Measurements from ENCODE around the gene MYO16.

The MYO16 gene

DNA sequence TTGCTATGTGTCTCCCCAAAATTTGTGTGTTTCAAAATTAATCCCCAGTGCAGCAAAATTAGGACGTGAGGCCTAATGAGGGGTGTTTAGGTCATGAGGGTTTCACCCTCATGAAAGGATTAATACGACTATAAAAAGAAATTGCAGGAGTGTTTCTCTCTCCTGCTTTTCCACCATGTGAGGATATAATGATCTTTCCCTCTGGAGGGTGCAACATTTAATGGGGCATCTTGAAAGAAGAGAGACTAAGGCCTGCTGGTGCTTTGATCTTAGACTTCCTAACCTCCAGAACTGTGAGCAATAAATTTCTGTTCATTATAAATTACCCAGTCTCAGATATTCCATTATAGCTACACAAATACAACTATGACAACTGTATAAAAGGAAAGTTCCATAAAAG is 183.2 kb downstream of the MYO16 start:
- no peak for DNase-seq

GRCh38 chr13:108813587-108814170 is 184.3 kb downstream of the MYO16 start:
- DNase-seq = no peak

GRCh38 chr13:108816375-108816774 is 187.0 kb downstream of the MYO16 start:
- DNase-seq = no peak

DNA sequence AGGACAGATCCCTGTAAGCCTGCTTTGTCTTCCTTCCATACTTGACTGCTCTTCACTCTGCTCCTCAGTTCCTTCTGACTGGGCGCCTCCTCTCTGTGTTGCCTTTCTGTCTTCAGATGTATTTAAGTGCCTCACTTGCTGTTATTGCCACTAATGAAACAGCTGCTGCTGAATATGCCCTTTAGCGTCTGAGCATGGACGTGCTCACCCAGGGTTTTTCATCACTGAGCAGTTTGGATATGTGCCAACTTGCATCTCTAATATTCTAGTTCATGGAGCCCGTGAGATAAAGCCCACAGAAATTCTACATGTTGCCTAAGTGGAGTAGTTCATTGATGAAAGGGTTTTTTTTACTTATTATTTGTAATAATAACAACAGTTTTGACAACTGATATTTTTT is 198.2 kb downstream of the MYO16 start:
- DNase-seq = no peak

- no peak for DNase-seq
These were observed 198.8 kb downstream of the MYO16 start for GRCh38 chr13:108828086-108828815.

DNA sequence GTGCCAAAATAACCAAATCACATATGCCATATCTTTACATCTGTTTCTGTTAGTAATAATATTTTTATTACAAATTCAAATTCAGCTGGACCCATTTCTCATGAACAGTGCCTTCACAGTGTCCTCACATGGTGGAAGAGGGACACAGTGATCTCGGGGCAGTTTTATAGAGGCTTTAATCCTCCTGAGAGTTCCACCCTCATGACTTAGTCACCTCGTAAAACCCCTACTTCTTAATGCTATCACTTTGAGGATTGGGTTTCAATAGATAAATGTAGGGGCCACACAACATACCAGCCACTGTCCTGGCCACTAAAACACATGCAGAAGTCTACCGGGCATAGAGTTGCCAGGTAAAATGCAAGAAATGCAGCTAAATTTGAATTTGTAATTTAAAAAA is 201.5 kb downstream of the MYO16 start:
- no peak for DNase-seq

DNA sequence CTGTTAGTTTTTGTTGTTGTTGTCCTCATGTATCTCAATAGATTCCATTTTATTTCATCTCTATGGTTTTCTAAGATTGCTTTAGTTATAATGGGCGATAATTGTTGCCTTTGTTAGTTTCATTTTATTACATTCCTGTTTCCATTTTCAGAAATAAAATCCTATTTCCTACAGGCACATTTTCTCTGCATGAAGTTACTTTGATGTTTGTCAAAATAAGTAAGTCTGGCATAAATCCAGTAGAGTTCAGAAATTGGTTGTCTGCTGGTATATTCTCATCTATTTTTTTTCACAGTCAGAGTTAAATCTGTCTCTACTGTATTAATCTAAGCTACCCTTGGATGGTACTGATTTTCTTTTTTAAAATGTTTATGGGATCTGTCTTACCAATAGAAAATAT is 204.1 kb downstream of the MYO16 start:
- DNase-seq = no peak

GRCh38 chr13:108834193-108834592 is 204.8 kb downstream of the MYO16 start:
- DNase-seq = no peak

DNA sequence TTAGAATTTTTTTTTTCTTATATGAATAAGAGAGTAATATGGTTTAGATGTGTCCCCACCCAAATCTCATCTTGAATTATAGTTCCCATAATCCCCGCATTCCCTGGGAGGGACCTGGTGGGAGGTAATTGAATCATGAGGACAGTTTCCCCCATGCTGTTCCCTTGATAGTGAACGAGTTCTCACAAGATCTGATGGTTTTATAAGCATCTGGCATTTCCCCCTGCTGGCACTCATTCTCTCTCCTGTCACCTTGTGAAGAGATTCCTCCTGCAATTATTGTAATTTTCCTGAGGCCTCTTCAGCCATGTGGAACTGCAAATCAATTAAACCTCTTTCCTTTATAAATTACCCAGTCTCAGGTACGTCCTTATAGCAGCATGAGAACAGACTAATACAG is 205.7 kb downstream of the MYO16 start:
- DNase-seq = no peak

- DNase-seq = no peak
These were observed 221.3 kb downstream of the MYO16 start for GRCh38 chr13:108850691-108851090.

DNA sequence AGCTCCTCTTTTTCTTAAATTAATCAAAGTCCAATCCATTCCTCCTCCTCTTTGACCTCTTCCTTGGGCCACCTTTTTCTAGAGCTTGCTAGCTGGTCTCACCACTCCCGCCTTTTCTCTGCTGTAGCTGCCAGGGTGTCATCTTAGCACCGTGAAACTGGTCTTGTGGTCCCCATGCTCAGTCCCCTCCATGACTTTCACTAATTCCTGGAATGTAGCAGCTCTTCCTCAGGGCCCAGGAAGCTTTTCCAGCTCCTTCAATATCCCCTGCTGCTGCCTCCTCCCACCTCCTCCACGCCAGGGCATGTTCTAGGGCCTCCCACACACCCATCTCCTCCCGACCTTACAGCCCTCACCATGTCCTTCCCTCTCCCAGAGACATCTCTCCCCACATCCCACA is 222.2 kb downstream of the MYO16 start:
- DNase-seq = no peak

GRCh38 chr13:108853031-108853430 is 223.6 kb downstream of the MYO16 start:
- DNase-seq = no peak

GRCh38 chr13:108855737-108856387 is 226.5 kb downstream of the MYO16 start:
- DNase-seq = no peak

DNA sequence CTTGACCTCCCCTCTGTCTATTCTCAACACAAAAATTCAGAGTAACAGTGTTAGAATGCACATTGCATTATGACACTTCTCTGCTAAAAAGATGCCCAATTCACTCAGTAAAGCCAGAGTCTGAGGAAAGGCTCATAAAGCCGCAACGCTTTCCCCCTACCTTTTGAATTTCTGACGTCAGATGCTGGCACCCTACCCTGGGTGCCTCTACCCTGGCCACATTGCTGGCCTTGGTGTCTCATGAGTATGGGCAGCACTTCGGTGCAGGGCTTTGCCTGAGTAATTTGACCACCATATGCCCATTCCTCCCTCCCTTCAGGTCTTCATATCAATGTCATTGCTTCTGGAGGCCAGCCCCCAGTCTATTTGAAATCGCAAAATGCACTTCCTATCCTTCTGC is 229.3 kb downstream of the MYO16 start:
- no peak for DNase-seq

GRCh38 chr13:108859197-108860012 is 230.0 kb downstream of the MYO16 start:
- no peak for DNase-seq

DNA sequence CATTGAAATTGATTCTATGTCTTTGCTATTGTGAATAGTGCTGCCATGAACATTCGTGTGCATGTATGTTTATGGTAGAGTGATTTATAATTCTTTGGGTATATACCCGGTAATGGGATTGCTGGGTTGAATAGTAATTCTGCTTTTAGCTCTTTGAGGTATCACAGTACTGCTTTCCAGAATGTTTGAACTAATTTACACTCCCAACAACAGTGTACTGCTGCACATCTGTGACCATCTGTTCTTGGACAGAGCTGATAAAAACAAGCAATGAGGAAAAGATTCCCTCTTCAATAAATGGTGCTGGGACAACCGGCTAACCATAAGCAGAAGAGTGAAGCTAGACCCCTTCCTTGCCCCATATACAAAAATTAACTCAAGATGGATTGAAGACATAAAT is 231.0 kb downstream of the MYO16 start:
- DNase-seq = no peak

GRCh38 chr13:108877300-108877699 is 247.9 kb downstream of the MYO16 start:
- no peak for DNase-seq

- DNase-seq = no peak
These were observed 249.3 kb downstream of the MYO16 start for GRCh38 chr13:108878732-108879131.

GRCh38 chr13:108889324-108889984 is 260.0 kb downstream of the MYO16 start:
- no peak for DNase-seq

DNA sequence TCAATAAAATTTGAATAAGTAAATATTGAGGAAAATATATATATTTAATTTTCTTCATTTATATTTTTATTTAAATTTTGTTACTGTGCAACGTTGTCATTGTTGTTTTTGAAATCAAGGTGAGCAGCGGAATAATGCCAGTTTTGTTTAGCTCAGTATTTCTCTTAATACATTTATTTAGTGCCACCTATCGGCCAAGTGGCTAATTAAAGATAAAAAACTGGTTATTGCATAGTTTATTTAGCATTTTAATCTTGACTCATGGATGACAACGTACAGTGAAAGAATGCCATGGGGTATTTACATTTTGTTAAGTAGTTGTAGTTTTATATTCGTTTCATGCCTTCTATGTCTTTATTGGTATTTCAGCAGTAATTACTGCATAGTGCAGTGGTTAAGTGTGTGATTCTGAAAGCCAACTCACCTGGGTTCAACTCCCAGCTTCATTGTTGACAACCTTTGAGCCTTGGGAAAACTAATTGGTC is 265.9 kb downstream of the MYO16 start:
- DNase-seq = no peak

- DNase-seq = no peak
These were observed 268.5 kb downstream of the MYO16 start for GRCh38 chr13:108897955-108898354.

DNA sequence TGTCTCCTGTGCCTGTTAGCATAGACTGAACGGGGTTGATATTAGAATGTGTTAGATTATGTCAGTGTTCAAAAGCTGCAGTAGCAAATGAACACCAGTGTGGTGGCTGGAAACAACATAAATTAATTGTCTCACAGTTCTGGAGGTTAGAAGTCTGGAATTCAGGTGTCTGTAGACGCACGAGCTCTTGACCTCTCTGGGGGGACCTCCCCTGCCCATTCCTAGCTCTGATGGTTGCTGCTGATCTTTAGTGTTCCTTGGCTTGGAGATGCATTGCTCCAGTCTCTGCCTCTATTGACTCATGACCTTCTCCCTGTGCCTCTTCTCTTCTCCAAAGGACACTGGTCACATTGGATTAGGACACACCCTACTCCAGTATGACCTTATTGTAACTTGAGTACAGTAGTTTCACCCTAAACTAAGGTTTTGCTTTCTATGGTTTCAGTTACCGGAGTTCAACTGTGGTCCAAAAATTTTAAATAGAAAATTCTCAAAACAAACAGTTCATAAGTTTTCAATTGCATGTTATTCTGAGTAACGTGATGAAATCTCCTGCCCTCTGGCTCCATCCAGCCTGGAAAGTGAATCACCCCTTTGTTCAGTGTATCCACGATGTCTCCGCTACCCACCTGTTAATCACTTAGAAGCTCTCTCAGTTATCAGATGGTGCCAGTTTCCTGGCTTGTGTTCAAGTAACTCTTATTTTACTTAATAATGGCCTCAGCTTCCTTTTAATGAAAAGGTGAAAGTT is 273.2 kb downstream of the MYO16 start:
- no peak for DNase-seq
